ENCODE measurements around the gene PON2. TPM values are rescaled to one million over a fixed set of nuclear protein-coding genes. Genes with fewer than 3 reads are reported as not detected.
A peak's percentile ranks its signal among the peaks of the same experiment; 100 is the strongest.

The PON2 gene
- 100 to 1,000 TPM; 116 to 330 (median 193) TPM for total RNA-seq

GRCh38 chr7:95434557-95435421 is at the start of gene PON2:
Gene PON2 (minus strand): TSS chr7:95435028. CDS start chr7:95434951, 77 bp downstream.
- Histone ChIP-seq H3K4me1 (peaks cover 0 to 10% (median 0%) of the 10 kb centered on the region in 4 donors), H3K27me3 (no peaks in the 10 kb centered on the region), H3K9me3 (no peaks in the 10 kb centered on the region), H3K27ac (peak within 1 kb of the TSS; percentile 78 to 94 (median 86)), H3K36me3 (no peaks in the 10 kb centered on the region), H3K4me3 (peak within 1 kb of the TSS; percentile 65 to 93 (median 73))
- peak; percentile 67 to 91 (median 90) for DNase-seq
- TF ChIP-seq CTCF (IDR thresholded peaks at IDR 0.05) (no peak), POLR2A (IDR thresholded peaks at IDR 0.05) (peak; percentile 68 to 86)

DNA sequence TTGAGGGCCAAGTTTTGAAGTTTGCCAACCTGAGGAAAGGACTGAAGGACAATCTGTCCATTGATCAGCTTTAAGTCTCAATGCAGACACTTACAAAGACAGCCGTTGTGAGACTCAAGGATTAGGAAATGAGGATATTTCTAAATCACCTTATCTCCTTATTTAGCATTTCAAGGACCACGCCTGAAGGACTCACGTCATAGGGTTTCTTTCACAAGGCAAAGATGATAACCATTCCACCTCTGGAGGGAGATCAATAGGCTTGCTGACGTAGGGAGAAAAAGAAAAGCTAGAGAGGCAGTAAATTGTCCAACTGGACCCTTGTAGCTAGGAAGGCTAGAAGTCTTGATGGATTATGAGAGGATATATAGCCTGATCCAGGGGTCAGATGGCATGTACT is 47.6 kb upstream of the PON2 start:
- H3K36me3 ChIP-seq = no peaks in the 10 kb centered on the region
- no peak overlapping the region for H3K4me3 ChIP-seq
- TF ChIP-seq CTCF (IDR thresholded peaks at IDR 0.05) = no peak
- no peak for DNase-seq
- no peak overlapping the region for H3K27ac ChIP-seq
- H3K4me1 ChIP-seq = no peaks in the 10 kb centered on the region
- H3K9me3 ChIP-seq = no peaks in the 10 kb centered on the region
- no peaks in the 10 kb centered on the region for H3K27me3 ChIP-seq

DNA sequence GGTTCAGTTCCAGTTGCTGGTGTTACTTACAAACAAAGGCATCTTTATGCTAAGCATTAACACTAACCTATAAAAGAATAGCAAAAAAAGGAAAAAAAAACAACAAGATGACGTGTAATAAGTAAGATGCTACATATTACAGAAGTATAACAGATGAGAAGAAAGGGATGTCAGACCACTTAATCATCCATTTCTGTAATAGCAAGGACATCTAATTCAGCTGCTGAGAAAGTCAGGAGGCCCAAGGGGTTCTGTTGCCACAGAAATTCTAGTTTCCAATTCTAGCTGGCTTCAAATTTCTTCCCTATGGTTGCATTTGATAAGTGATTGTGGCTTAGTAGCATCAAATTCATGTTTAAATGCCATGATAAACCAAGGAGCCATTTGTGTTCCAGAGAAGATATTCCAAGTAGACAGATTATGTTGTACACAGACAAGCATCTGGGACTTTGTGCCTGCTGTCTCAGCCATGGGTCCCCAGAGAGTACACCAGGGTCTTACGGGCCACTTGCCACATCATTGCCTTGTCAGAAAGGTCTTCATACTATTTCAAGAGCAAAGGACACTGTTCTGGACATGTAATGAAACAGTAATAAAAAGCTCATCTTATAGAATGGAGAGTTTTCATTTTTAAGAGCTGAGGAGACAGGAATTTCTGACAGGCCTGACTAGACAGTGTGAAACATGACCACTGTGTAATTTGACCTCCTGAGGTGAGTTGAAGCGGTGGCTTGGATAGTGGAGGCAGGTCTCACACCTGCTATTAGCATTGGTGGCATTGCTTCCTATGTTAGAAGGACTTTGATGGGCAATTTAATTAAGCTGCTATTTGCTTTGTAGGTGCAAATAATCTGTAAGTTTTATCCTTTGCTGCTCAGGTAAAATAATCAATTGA is 46.7 kb upstream of the PON2 start:
- no peak for DNase-seq
- H3K36me3 ChIP-seq = no peaks in the 10 kb centered on the region
- H3K9me3 ChIP-seq = no peaks in the 10 kb centered on the region
- H3K27ac ChIP-seq = no peak overlapping the region
- H3K4me1 ChIP-seq = no peaks in the 10 kb centered on the region
- H3K27me3 ChIP-seq = no peaks in the 10 kb centered on the region
- no peak overlapping the region for H3K4me3 ChIP-seq
- no peak for TF ChIP-seq POLR2A (IDR thresholded peaks at IDR 0.05)

DNA sequence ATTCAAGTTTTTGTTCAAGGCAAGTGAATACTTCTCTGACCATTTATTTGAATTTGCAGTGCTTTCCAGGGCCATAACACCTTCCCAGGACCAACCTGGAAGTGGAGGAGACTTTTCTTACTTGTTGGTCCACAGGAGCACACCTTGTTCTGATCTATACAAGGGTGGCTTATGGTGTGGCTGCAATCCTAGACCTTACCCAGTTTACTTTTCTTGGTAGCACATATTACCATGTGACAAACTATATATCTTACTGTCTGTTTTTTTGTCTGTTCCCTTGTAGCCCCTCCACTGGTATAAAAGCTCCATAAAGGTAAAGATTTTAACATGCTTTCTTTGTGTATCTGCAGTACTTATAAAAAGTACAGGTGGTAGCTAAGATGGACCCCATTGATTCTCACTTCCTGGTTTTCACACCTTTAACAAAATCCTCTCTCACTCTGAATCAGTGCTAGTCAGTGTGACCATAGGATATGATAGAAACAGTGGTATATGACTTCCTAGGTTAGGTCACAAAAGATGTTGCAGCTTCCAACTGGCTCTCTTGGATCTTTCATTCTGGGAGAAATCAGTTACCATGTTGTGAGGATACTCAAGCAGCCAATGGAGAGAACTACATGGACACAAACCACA is 45.3 kb upstream of the PON2 start:
- Histone ChIP-seq H3K27ac (no peak overlapping the region), H3K36me3 (no peaks in the 10 kb centered on the region), H3K4me3 (no peak overlapping the region), H3K4me1 (no peaks in the 10 kb centered on the region), H3K9me3 (no peaks in the 10 kb centered on the region), H3K27me3 (no peaks in the 10 kb centered on the region)
- TF ChIP-seq POLR2A (IDR thresholded peaks at IDR 0.05) (no peak), CTCF (IDR thresholded peaks at IDR 0.05) (no peak)
- no peak for DNase-seq

GRCh38 chr7:95478272-95479037 is 43.6 kb upstream of the PON2 start:
- H3K4me1 ChIP-seq = no peaks in the 10 kb centered on the region
- TF ChIP-seq CTCF (IDR thresholded peaks at IDR 0.05) = peak in 3 of 6 experiments; percentile 33 to 54 (median 40)
- no peak for TF ChIP-seq POLR2A (IDR thresholded peaks at IDR 0.05)
- no peak overlapping the region for H3K27ac ChIP-seq
- H3K9me3 ChIP-seq = no peaks in the 10 kb centered on the region
- no peaks in the 10 kb centered on the region for H3K36me3 ChIP-seq
- H3K27me3 ChIP-seq = no peaks in the 10 kb centered on the region
- peak in 1 of 3 donors; percentile 56 for DNase-seq
- H3K4me3 ChIP-seq = peak overlapping the region in 1 of 4 donors; percentile 20

Measured in Peyer's patch (tissue), 4 donors.